GM12878 (cell line): Measurements from ENCODE around the gene CD14. TPM values are rescaled to one million over a fixed set of nuclear protein-coding genes. Genes with fewer than 3 reads are reported as not detected.

Experiments used
- ATAC-seq: fragments of 200-7000 bp; cut with Tn5 transposase; 3 replicates; pipeline ENCODE4 v1.9.1; 2020; ENCODE audit warnings: mild to moderate bottlenecking, moderate library complexity
- BruUV-seq: library from RNA; stranded (reverse); fragments of 400-500 nt; replicated peaks from 2 replicates; lab custom pipeline; 2021; lab: Mats Ljungman, UMichigan
- CTCF ChIA-PET: fragments of 300-600 bp; sonication (Branson Sonifier 250); formaldehyde crosslinking; extraction: SDS; loops from one replicate; lab custom pipeline; 2021; ENCODE audit warnings: inconsistent platforms; lab: Yijun Ruan, JAX
- POLR2A ChIA-PET: fragments of 350-600 bp; formaldehyde crosslinking; extraction: SDS; loops from one replicate; lab custom pipeline; 2021; ENCODE audit warnings: inconsistent platforms; lab: Charles Lee
- RAD21 ChIA-PET: fragments of 300-600 bp; sonication (Branson Sonifier 250); formaldehyde crosslinking; loops from one replicate; lab custom pipeline; 2023; ENCODE audit warnings: antibody characterized with exemption; ENCODE audit not compliant: unreplicated experiment; lab: Charles Lee
- SMC1A ChIA-PET: fragments of 300-600 bp; sonication (Branson Sonifier 250); formaldehyde crosslinking; loops from one replicate; lab custom pipeline; 2023; ENCODE audit not compliant: unreplicated experiment, uncharacterized antibody; lab: Charles Lee
- DNase-seq: peaks from one replicate; pipeline ENCODE4 v3.0.0-alpha.2; 2011; ENCODE audit warnings: low read depth, low spot score
- FAIRE-seq: peaks from 3 replicates; lab custom pipeline; 2011; peaks lifted over from hg19 to GRCh38; lab: Jason Lieb, UNC
- H2AFZ ChIP-seq: 2 replicates; pipeline ENCODE4 v1.6.0; 2011; ENCODE audit warnings: low read depth, low read length, control low read depth; ENCODE audit not compliant: control insufficient read depth
- H3K27ac ChIP-seq: 2 replicates; pipeline ENCODE4 v1.5.1; 2011; ENCODE audit warnings: control low read depth; ENCODE audit not compliant: control insufficient read depth, insufficient read depth
- H3K27me3 ChIP-seq, 2 experiments: replicated peaks in 1 of 2; 2 replicates each; pipeline versions ENCODE4 v1.6.0 to v1.6.1; 2011; ENCODE audit warnings: low read length in 1 of 2; ENCODE audit not compliant: control insufficient read depth in 2 of 2, insufficient read depth in 2 of 2
- H3K36me3 ChIP-seq, 2 experiments: 2 replicates each; pipeline ENCODE4 v1.5.1; 2011; ENCODE audit warnings: low read length in 1 of 2; ENCODE audit not compliant: control insufficient read depth in 2 of 2, insufficient read depth in 2 of 2
- H3K4me1 ChIP-seq: 2 replicates; pipeline ENCODE4 v1.6.1; 2011; ENCODE audit warnings: mild to moderate bottlenecking, low read length, moderate library complexity, mixed read lengths; ENCODE audit not compliant: control insufficient read depth, insufficient read depth
- H3K4me2 ChIP-seq: 2 replicates; pipeline ENCODE4 v1.6.0; 2011; ENCODE audit warnings: control low read depth; ENCODE audit not compliant: control insufficient read depth, insufficient read depth
- H3K4me3 ChIP-seq: fragments of 200-600 bp; sonication (generic); 2 replicates; pipeline ENCODE4 v1.5.1; 2016
- H3K79me2 ChIP-seq: 2 replicates; pipeline ENCODE4 v1.6.0; 2011; ENCODE audit warnings: low read length; ENCODE audit not compliant: control insufficient read depth, insufficient read depth
- H3K9ac ChIP-seq: 2 replicates; pipeline ENCODE4 v1.8.0; 2011; ENCODE audit warnings: low read length, control low read depth, mixed read lengths; ENCODE audit not compliant: control insufficient read depth, insufficient read depth
- H3K9me3 ChIP-seq: replicated peaks from 3 replicates; pipeline ENCODE4 v1.5.1; 2011; ENCODE audit warnings: mild to moderate bottlenecking, low read length; ENCODE audit not compliant: control insufficient read depth, insufficient read depth
- H4K20me1 ChIP-seq: 2 replicates; pipeline ENCODE4 v1.6.0; 2011; ENCODE audit not compliant: control insufficient read depth, insufficient read depth
- EED ChIP-seq: sonication (generic); IDR thresholded peaks from 2 replicates; pipeline ENCODE4 v1.6.1; 2016; ENCODE audit warnings: antibody characterized with exemption, low read depth
- ETV6 ChIP-seq, 2 experiments: fragments of 450-650 bp in 1 of 2; IDR thresholded peaks in 1 of 2; conservative IDR thresholded peaks in 1 of 2; 2 replicates each; pipeline ENCODE4 v1.6.1; 2014; ENCODE audit warnings: antibody characterized with exemption in 1 of 2, borderline replicate concordance in 1 of 2, low read depth in 1 of 2, mild to moderate bottlenecking in 1 of 2, moderate library complexity in 1 of 2
- EZH2 ChIP-seq: IDR thresholded peaks from 2 replicates; pipeline ENCODE4 v1.6.1; 2012; ENCODE audit warnings: low read depth, mild to moderate bottlenecking, control low read depth, inconsistent platforms, low read length, borderline replicate concordance; ENCODE audit not compliant: control insufficient read depth
- HDAC6 ChIP-seq: fragments of 200-600 bp; sonication (generic); IDR thresholded peaks from one replicate; pipeline ENCODE4 v1.8.0; 2017; ENCODE audit warnings: antibody characterized with exemption; ENCODE audit not compliant: unreplicated experiment
- HDGF ChIP-seq: fragments of 450-650 bp; IDR thresholded peaks from 2 replicates; pipeline ENCODE4 v1.6.1; 2016; ENCODE audit warnings: antibody characterized with exemption
- HSF1 ChIP-seq: fragments of 150-350 bp; IDR thresholded peaks from 2 replicates; pipeline ENCODE4 v1.6.1; 2014; ENCODE audit warnings: mild to moderate bottlenecking, low read depth, low read length
- MXI1 ChIP-seq: fragments of 150-350 bp; IDR thresholded peaks from 2 replicates; pipeline ENCODE4 v1.6.1; 2011; ENCODE audit warnings: low read depth, mild to moderate bottlenecking, inconsistent platforms, low read length, improper control_type of control experiment
- NFXL1 ChIP-seq: fragments of 450-650 bp; IDR thresholded peaks from 2 replicates; pipeline ENCODE4 v1.6.1; 2017; ENCODE audit warnings: antibody characterized with exemption, mild to moderate bottlenecking, borderline replicate concordance
- NFYA ChIP-seq: IDR thresholded peaks from 2 replicates; pipeline ENCODE4 v1.6.1; 2011; ENCODE audit warnings: low read depth, mild to moderate bottlenecking, low read length, improper control_type of control experiment, borderline replicate concordance
- NR2F1 ChIP-seq: fragments of 450-650 bp; conservative IDR thresholded peaks from 2 replicates; pipeline ENCODE4 v1.6.1; 2017; ENCODE audit warnings: mild to moderate bottlenecking
- POLR2AphosphoS5 ChIP-seq: IDR thresholded peaks from 2 replicates; pipeline ENCODE4 v1.6.1; 2011; ENCODE audit warnings: mild to moderate bottlenecking, low read length, inconsistent platforms
- POU2F2 ChIP-seq: IDR thresholded peaks from 3 replicates; pipeline ENCODE4 v1.6.1; 2011; ENCODE audit warnings: low read depth, mild to moderate bottlenecking, low read length, borderline replicate concordance
- STAT3 ChIP-seq: IDR thresholded peaks from 2 replicates; pipeline ENCODE4 v1.6.1; 2011; ENCODE audit warnings: low read depth, low read length, improper control_type of control experiment
- SUZ12 ChIP-seq: fragments of 200-600 bp; sonication (generic); IDR thresholded peaks from one replicate; pipeline ENCODE4 v1.6.1; 2018; ENCODE audit warnings: antibody characterized with exemption, mild to moderate bottlenecking; ENCODE audit not compliant: unreplicated experiment
- YY1 ChIP-seq: IDR thresholded peaks from 2 replicates; pipeline ENCODE4 v1.6.1; 2011; ENCODE audit warnings: low read depth, mild to moderate bottlenecking, low read length
- whole genome bisulfite sequencing: methylation state at CpG from one replicate; pipeline ENCODE4 v1.1.6; 2016; ENCODE audit warnings: low lambda C conversion rate; ENCODE audit not compliant: insufficient replicate concordance, insufficient coverage; ENCODE audit errors: missing lambda C conversion rate; 5-methylcytosine and 5-hydroxymethylcytosine counted together
- in situ Hi-C: fragments of 300-500 bp; cut with MboI; formaldehyde crosslinking; loops from 9 replicates; pipeline ENCODE4 v1.14.3; 2018; ENCODE audit warnings: mixed read lengths
- intact Hi-C: fragments of 100-400 bp; cut with micrococcal nuclease; formaldehyde crosslinking; loops from one replicate; pipeline ENCODE4 v1.14.2; 2022; ENCODE audit not compliant: unreplicated experiment
- polyA plus RNA-seq, 11 experiments: library from polyadenylated mRNA; depleted of rRNA in 4 of 11; unstranded in 6 of 11; stranded (reverse) in 5 of 11; fragments of >200 nt; fragmentation: Nextera tagmentation in 4 of 11; fragmentation: Illumina TruSeq in 1 of 11; extraction: Ambion mirVana in 4 of 11; extraction: Trizol in 1 of 11; gene quantifications; 1 replicate in 1 of 11; 2 replicates in 10 of 11; pipeline versions ENCODE4 v1.2.1 to v1.2.3, GENCODE V29; 2011 to 2016; ENCODE audit warnings: inconsistent platforms in 2 of 11, missing spikeins in 2 of 11, low read depth in 1 of 11
- total RNA-seq, 4 experiments: library from RNA; depleted of rRNA in 3 of 4; stranded (reverse); fragments of >200 nt in 3 of 4; fragmentation: Illumina TruSeq in 1 of 4; extraction: Trizol in 1 of 4; gene quantifications; 2 replicates each; pipeline versions ENCODE4 v1.2.1 to v1.2.3, GENCODE V29; 2013 to 2021
- TF ChIP-seq, protein P1 (sequence below): IDR thresholded peaks from 2 replicates; pipeline ENCODE4 v1.6.1; 2011; ENCODE audit warnings: mild to moderate bottlenecking, low read depth, low read length, moderate library complexity; ENCODE audit not compliant: insufficient replicate concordance
- TF ChIP-seq, protein P2 (sequence below): fragments of 450-650 bp; IDR thresholded peaks from 2 replicates; pipeline ENCODE4 v1.6.1; 2014; ENCODE audit warnings: mild to moderate bottlenecking

The CD14 gene
- total and polyA plus RNA-seq, 10 of the 15 experiments (the other 5 are each of a cell fraction or from before 2014, with no cell fraction given) = 0.09 to 0.72 (median 0.18) TPM; not detected in 5

DNA sequence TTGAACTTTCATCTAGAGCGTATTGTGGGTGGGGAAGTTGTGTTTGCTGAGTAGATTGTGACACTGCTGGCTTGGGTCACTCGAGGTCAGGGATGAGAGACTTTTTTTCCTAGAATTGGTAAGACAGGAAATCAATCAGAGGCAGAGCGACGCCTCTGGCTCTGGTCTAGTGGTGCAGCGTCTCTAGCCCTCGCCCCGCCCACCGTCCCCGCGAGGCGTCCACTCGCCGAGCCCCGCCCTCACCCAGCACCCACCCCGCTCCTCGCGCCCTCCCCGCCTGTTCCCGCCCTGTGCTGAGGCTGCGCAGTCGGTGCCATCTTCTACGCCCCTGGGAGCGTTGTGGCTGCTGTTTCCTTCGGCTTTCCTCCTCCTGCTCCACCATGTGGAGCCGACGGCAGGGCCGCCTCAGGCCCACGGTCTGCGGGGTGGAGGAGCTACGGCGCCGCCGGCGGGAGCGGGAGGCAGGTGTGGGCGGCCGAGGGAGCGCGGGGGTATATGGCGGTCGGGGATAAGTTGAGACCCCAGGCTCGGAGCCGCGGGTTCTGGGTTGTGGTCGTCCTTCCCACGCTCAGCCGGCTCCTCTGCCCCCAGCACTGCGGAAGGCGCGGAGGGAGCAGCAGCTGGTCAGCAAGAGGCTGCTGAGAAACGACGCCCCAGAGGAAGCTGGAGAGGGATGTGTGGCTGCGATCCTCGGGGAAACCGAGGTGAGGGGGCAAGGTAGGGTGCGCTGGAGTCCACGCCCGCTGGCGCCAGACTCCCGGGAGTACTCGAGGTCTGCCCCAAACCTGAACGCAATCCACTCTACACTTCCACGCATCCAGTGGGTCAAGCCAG, 6.4 kb upstream of the CD14 start, which contains the start of gene TMCO6:
Gene TMCO6, plus strand, starts transcription at position 304 of the 834 bp plus-strand sequence. Its CDS starts 77 bp downstream, at position 381.
- DNase-seq (peak; percentile 73), ATAC-seq (peak; percentile 97), FAIRE-seq (peak; percentile 91)
- Histone ChIP-seq H3K27ac (peak within 1 kb of the TSS; percentile 47), H3K36me3 (peaks cover 0 to 6% of the 10 kb centered on the region in 2 experiments; a peak in 2 of 4 replicates), H2AFZ (peak within 1 kb of the TSS; percentile 97), H3K4me1 (peaks cover 4% of the 10 kb centered on the region; the same call in 1 of the 2 replicates), H3K79me2 (peaks cover 8% of the 10 kb centered on the region), H3K4me3 (peak within 1 kb of the TSS; percentile 85), H3K4me2 (peak within 1 kb of the TSS; percentile 99), H3K9me3 (no peaks in the 10 kb centered on the region), H4K20me1 (no peaks in the 10 kb centered on the region), H3K27me3 (no peaks in the 10 kb centered on the region), H3K9ac (peak within 1 kb of the TSS; percentile 88)
- ChIA-PET CTCF (interaction anchor here (0.8 to 2.9 kb wide), 6 partner anchors 8 to 266 kb away, joined by 3 to 9 read pairs (median 4); partner anchors contain the start of genes EIF4EBP3, IK and NDUFA2), POLR2A (interaction anchor here (0.6 to 1.3 kb wide), 4 partner anchors 8 to 83 kb away, joined by 3 to 10 read pairs (median 4); partner anchors contain the start of genes IK and NDUFA2), RAD21 (interaction anchor here (0.8 to 1.0 kb wide), 2 partner anchors 8 to 72 kb away, joined by 3 read pairs; partner anchors contain the start of genes IK and NDUFA2), SMC1A (interaction anchor here (1.0 to 1.7 kb wide), 5 partner anchors 73 to 461 kb away, joined by 3 to 5 read pairs (median 3); no protein-coding TSS in a partner anchor)
- intact Hi-C loops (loop anchor here (5.0 kb wide), 1 partner anchor 237 kb away; the partner anchor contains the start of gene ANKHD1), in situ Hi-C loops (no loop called here)
- BruUV-seq = no TSS peak
- WGBS = 1% methylated on average over 54 of the region's 63 CpGs
- TF ChIP-seq NR2F1 (peak; percentile 88), HDGF (no peak; the same call in 1 of the 2 replicates), POU2F2 (no peak), STAT3 (no peak), MXI1 (peak; percentile 67), NFYA (no peak), EED (peak; percentile 37; the same call in 1 of the 2 replicates), YY1 (peak; percentile 49; the same call in 1 of the 2 replicates), POLR2AphosphoS5 (peak; percentile 72; the same call in 1 of the 2 replicates), SUZ12 (no peak), HDAC6 (no peak), ETV6 (conservative IDR thresholded peaks at IDR 0.05 in 1 of 2, IDR thresholded peaks at IDR 0.05 in 1 of 2; ENCODE audit: borderline replicate concordance in 1 of 2, low read depth in 1 of 2) (no peak), NFXL1 (no peak), EZH2 (no peak), HSF1 (no peak)
- TF ChIP-seq, protein P1, sequence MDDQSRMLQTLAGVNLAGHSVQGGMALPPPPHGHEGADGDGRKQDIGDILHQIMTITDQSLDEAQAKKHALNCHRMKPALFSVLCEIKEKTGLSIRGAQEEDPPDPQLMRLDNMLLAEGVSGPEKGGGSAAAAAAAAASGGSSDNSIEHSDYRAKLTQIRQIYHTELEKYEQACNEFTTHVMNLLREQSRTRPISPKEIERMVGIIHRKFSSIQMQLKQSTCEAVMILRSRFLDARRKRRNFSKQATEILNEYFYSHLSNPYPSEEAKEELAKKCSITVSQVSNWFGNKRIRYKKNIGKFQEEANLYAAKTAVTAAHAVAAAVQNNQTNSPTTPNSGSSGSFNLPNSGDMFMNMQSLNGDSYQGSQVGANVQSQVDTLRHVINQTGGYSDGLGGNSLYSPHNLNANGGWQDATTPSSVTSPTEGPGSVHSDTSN = no peak
- TF ChIP-seq, protein P2, sequence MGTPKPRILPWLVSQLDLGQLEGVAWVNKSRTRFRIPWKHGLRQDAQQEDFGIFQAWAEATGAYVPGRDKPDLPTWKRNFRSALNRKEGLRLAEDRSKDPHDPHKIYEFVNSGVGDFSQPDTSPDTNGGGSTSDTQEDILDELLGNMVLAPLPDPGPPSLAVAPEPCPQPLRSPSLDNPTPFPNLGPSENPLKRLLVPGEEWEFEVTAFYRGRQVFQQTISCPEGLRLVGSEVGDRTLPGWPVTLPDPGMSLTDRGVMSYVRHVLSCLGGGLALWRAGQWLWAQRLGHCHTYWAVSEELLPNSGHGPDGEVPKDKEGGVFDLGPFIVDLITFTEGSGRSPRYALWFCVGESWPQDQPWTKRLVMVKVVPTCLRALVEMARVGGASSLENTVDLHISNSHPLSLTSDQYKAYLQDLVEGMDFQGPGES = no peak
